NB4 (cell line): ENCODE measurements around the gene RRP36.

Source experiments
- DNase-seq: peaks from one replicate; pipeline ENCODE4 v3.0.0; 2010; ENCODE audit warnings: low read depth
- H3K4me3 ChIP-seq: one replicate; pipeline ENCODE4 v1.5.1; 2011; ENCODE audit warnings: mild to moderate bottlenecking, low read depth, low read length, moderate library complexity
- CTCF ChIP-seq: IDR thresholded peaks from one replicate; pipeline ENCODE4 v1.5.1; 2012; ENCODE audit warnings: low read depth, low read length
- MAX ChIP-seq: IDR thresholded peaks from 2 replicates; pipeline ENCODE4 v1.6.1; 2011; ENCODE audit warnings: low read depth, low read length
- MYC ChIP-seq: IDR thresholded peaks from 2 replicates; pipeline ENCODE4 v1.6.1; 2011; ENCODE audit warnings: low read depth, low read length
- POLR2A ChIP-seq: IDR thresholded peaks from 2 replicates; pipeline ENCODE4 v1.6.1; 2011; ENCODE audit warnings: mild to moderate bottlenecking; ENCODE audit not compliant: insufficient read length; ENCODE audit errors: extremely low read depth

The RRP36 gene

GRCh38 chr6:43020052-43020705 is 1.2 kb upstream of the RRP36 start:
- TF ChIP-seq POLR2A: no peak
- TF ChIP-seq CTCF: no peak
- TF ChIP-seq MAX: no peak
- no peak for TF ChIP-seq MYC
- no peak for DNase-seq
- no peak overlapping the region for H3K4me3 ChIP-seq

- DNase-seq: peak; percentile 44
- H3K4me3 ChIP-seq: peak overlapping the region; percentile 98
- TF ChIP-seq MYC (no peak), POLR2A (no peak), CTCF (no peak), MAX (no peak)
These were observed 576 bp upstream of the RRP36 start for GRCh38 chr6:43020847-43021246.

- TF ChIP-seq CTCF (no peak), MYC (no peak), POLR2A (no peak), MAX (no peak)
- H3K4me3 ChIP-seq: no peak overlapping the region
- no peak for DNase-seq
These were observed 3.0 kb downstream of the RRP36 start for GRCh38 chr6:43024436-43024835.

- TF ChIP-seq MAX (no peak), POLR2A (no peak), CTCF (no peak), MYC (no peak)
- no peak for DNase-seq
- H3K4me3 ChIP-seq: no peak overlapping the region
These were observed 4.9 kb downstream of the RRP36 start for GRCh38 chr6:43026365-43026764.

GRCh38 chr6:43029120-43029519 is 7.7 kb downstream of the RRP36 start:
- DNase-seq: no peak
- H3K4me3 ChIP-seq: no peak overlapping the region
- TF ChIP-seq POLR2A (no peak), MYC (no peak)

- no peak overlapping the region for H3K4me3 ChIP-seq
- no peak for DNase-seq
- TF ChIP-seq MAX (no peak), CTCF (no peak), MYC (no peak), POLR2A (no peak)
These were observed 10.9 kb downstream of the RRP36 start for GRCh38 chr6:43032326-43032725.
